ENCODE results near the gene EIF4G3.

Gene EIF4G3

GRCh38 chr1:20846461-20847374 is 330.0 kb downstream of the EIF4G3 start:
- TF ChIP-seq, protein P1, sequence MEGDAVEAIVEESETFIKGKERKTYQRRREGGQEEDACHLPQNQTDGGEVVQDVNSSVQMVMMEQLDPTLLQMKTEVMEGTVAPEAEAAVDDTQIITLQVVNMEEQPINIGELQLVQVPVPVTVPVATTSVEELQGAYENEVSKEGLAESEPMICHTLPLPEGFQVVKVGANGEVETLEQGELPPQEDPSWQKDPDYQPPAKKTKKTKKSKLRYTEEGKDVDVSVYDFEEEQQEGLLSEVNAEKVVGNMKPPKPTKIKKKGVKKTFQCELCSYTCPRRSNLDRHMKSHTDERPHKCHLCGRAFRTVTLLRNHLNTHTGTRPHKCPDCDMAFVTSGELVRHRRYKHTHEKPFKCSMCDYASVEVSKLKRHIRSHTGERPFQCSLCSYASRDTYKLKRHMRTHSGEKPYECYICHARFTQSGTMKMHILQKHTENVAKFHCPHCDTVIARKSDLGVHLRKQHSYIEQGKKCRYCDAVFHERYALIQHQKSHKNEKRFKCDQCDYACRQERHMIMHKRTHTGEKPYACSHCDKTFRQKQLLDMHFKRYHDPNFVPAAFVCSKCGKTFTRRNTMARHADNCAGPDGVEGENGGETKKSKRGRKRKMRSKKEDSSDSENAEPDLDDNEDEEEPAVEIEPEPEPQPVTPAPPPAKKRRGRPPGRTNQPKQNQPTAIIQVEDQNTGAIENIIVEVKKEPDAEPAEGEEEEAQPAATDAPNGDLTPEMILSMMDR (IDR thresholded peaks at IDR 0.05): no peak

GRCh38 chr1:20840731-20841130 is 336.0 kb downstream of the EIF4G3 start:
- H3K4me2 ChIP-seq (ENCODE audit: low read length): no peak overlapping the region
- H2AFZ ChIP-seq: no peak overlapping the region
- no peak overlapping the region for H3K4me3 ChIP-seq (ENCODE audit: low read depth, low read length)
- H3K79me2 ChIP-seq: no peaks in the 10 kb centered on the region
- H3K27me3 ChIP-seq (ENCODE audit: control insufficient read depth, insufficient read depth, low read length): no peaks in the 10 kb centered on the region
- TF ChIP-seq, protein P1 (IDR thresholded peaks at IDR 0.05): no peak
- no peak overlapping the region for H3K27ac ChIP-seq
- H3K9ac ChIP-seq: no peak overlapping the region
- H3K9me3 ChIP-seq (ENCODE audit: control insufficient read depth, low read length): no peaks in the 10 kb centered on the region
- no peaks in the 10 kb centered on the region for H3K4me1 ChIP-seq
- no peaks in the 10 kb centered on the region for H3K36me3 ChIP-seq (ENCODE audit: control insufficient read depth, insufficient read depth, low read length)

More at GRCh38 chr1:20846461-20847374, 330.0 kb downstream of the EIF4G3 start:
- Histone ChIP-seq H3K27ac (no peak overlapping the region), H3K79me2 (no peaks in the 10 kb centered on the region), H3K27me3 (ENCODE audit: control insufficient read depth, insufficient read depth, low read length) (no peaks in the 10 kb centered on the region), H3K4me1 (no peaks in the 10 kb centered on the region), H3K4me3 (ENCODE audit: low read depth, low read length) (no peak overlapping the region), H3K9ac (no peak overlapping the region), H3K4me2 (ENCODE audit: low read length) (no peak overlapping the region), H3K36me3 (ENCODE audit: control insufficient read depth, insufficient read depth, low read length) (no peaks in the 10 kb centered on the region), H3K9me3 (ENCODE audit: control insufficient read depth, low read length) (no peaks in the 10 kb centered on the region), H2AFZ (no peak overlapping the region)

- Histone ChIP-seq H3K9ac (no peak overlapping the region), H3K4me1 (no peaks in the 10 kb centered on the region), H3K9me3 (ENCODE audit: control insufficient read depth, low read length) (no peaks in the 10 kb centered on the region), H2AFZ (no peak overlapping the region), H3K27me3 (ENCODE audit: control insufficient read depth, insufficient read depth, low read length) (no peaks in the 10 kb centered on the region), H3K36me3 (ENCODE audit: control insufficient read depth, insufficient read depth, low read length) (no peaks in the 10 kb centered on the region), H3K27ac (no peak overlapping the region), H3K4me3 (ENCODE audit: low read depth, low read length) (no peak overlapping the region), H3K79me2 (no peaks in the 10 kb centered on the region), H3K4me2 (ENCODE audit: low read length) (no peak overlapping the region)
- TF ChIP-seq, protein P1 (IDR thresholded peaks at IDR 0.05): no peak
These were observed 339.0 kb downstream of the EIF4G3 start for GRCh38 chr1:20837554-20838192.

- no peaks in the 10 kb centered on the region for H3K4me1 ChIP-seq
- no peaks in the 10 kb centered on the region for H3K79me2 ChIP-seq
- H3K27me3 ChIP-seq (ENCODE audit: control insufficient read depth, insufficient read depth, low read length): no peaks in the 10 kb centered on the region
- no peak overlapping the region for H2AFZ ChIP-seq
- TF ChIP-seq, protein P1 (IDR thresholded peaks at IDR 0.05): no peak
- H3K4me3 ChIP-seq (ENCODE audit: low read depth, low read length): no peak overlapping the region
- no peaks in the 10 kb centered on the region for H3K36me3 ChIP-seq (ENCODE audit: control insufficient read depth, insufficient read depth, low read length)
- no peak overlapping the region for H3K27ac ChIP-seq
- H3K4me2 ChIP-seq (ENCODE audit: low read length): no peak overlapping the region
- no peaks in the 10 kb centered on the region for H3K9me3 ChIP-seq (ENCODE audit: control insufficient read depth, low read length)
- no peak overlapping the region for H3K9ac ChIP-seq
These were observed 340.5 kb downstream of the EIF4G3 start for GRCh38 chr1:20836230-20836629.
